GM21367 (cell line): ENCODE data around the gene ECHDC1.
"Not testable (repeated sequence)": the region's sequence is repeated elsewhere in the genome, so short reads cannot be mapped to it uniquely, and the experiment has no call there.

Experiments used
- ATAC-seq: cut with Tn5 transposase; IDR thresholded peaks from one replicate; pipeline ENCODE4 v1.9.1; 2021; ENCODE audit not compliant: unreplicated experiment

The ECHDC1 gene

DNA sequence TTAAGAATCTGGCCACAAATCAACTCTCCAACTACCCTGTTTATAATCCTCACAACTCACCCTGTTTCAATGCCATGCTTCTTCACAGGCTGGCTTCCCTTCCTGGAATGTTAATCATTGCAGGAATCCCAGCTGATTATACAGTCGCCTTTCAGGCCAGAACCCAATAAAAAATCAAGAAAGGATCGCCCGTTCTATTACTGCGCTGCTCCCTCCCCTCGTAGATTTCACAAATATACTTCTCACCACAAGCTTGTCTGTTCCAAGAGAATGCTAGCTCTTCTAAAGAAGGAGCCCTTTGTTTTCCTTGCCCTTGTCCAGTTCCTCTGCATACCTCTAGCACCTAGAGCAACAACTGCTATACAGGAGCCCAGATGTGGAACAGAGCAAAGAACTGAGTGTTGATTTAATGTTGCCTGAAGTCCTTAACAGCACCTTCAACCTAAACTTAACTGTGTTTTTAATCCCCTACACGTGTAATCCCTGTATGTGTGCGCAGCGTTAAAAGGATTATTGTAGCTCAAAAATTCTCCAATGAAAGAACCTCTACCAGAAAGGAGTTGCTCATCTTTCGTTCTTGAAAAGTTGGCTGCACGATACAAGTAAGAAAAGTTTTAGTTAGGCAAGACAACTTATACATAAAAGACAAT lies 988 bp downstream of the ECHDC1 start:
- ATAC-seq, result no peak

- ATAC-seq, result peak; percentile 33
Measured at GRCh38 chr6:127341471-127342202, 1.8 kb downstream of the ECHDC1 start.

DNA sequence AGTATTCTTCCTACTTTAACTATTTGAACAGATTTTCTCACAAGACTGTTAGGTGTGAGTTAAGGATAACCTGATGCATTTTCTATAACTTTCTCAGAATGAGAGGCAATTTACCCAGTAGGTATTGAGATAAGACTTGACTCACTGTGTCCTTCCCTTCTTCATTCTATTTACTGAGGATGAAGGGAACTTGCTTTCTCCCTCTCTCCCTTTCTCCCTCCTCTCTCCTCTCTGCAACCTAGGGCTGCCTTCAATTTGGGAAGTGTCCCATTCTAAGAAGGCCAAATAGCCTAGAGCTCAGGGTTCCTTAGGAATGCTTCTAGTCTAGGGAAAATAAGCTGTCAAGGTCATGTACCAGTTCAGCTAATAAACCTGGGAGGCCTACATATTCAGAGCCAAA lies 3.2 kb downstream of the ECHDC1 start:
- no peak for ATAC-seq

- ATAC-seq, result no peak
Measured at GRCh38 chr6:127338936-127339335, 4.5 kb downstream of the ECHDC1 start.

DNA sequence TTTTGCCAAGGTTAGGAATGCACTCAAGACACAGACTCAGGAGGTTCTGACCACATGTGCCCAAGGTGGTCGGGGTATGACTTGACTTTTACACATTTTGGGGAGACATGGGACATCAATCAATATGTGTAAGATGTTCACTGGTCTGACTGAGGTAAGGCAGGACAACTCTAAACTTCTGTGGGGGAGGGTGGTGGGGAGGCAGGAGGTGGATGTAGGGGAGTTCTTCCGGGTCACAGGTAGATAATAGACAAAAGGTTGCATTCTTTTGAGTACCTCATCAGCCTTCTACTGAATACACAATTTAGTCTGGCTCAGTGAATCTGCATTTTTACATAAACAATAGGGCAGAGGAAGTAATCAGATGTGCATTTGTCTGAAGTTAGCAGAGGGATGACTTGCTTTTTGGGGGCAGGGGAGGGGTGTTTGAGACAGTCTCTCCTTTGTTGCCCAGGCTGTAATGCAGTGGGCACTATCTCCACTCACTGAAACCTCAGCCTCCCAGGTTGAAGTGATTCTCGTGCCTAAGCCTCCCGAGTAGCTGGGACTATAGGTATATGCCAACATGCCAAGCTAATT lies 10.9 kb downstream of the ECHDC1 start:
- ATAC-seq, result no peak

GRCh38 chr6:127331256-127331655 lies 12.2 kb downstream of the ECHDC1 start:
- ATAC-seq, result not testable (repeated sequence)

DNA sequence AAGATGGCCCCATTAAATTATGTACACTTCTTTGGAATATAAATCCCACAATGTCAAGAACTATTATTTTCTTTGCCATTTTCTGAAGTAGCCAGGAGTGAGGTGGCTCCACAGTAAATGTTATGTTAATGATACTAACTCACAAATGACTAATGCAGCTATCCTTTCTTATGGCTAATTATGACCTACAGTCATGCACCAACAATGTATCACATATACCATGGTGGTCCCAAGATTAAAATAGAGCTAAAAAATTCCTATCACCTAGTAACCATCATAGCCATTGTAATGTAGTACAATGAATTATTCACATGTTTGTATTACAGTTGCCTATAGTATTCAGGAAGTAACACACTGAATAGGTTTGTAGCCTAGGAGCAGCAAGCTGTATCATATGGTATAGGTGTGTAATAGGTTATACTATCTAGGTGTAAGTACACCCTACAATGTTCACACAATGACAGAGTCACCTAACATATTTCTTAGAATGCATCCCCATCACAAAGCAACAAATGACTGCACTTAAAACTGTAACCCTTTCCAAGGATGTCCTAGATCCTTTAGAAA lies 15.3 kb downstream of the ECHDC1 start:
- ATAC-seq, result no peak

GRCh38 chr6:127319686-127320085 lies 23.7 kb downstream of the ECHDC1 start:
- ATAC-seq, result no peak

- no peak for ATAC-seq
Measured at GRCh38 chr6:127317388-127318128, 25.9 kb downstream of the ECHDC1 start.

GRCh38 chr6:127305741-127306140 lies 37.7 kb downstream of the ECHDC1 start:
- ATAC-seq, result no peak

DNA sequence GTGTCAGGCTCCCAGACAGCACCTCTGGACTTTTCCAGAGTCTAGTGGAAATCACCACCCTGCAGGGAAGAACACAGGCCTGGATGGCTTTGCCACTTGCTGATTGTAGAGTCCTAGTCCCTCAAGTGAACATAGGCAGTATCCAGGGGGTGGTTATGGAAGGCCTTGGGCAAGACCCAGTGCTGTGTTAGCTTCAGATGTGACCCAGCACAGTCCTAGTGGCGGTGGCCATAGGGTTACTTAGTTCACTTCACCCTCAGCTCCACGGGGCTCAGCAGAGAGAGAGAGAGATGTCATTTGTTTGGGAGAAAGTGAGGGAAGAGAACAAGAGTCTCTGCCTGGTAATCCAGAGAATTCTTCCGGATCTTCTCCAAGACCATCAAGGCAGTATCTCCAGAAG lies 39.5 kb downstream of the ECHDC1 start:
- no peak for ATAC-seq

- peak; percentile 80 for ATAC-seq
Measured at GRCh38 chr6:127302728-127303660, 40.4 kb downstream of the ECHDC1 start.

DNA sequence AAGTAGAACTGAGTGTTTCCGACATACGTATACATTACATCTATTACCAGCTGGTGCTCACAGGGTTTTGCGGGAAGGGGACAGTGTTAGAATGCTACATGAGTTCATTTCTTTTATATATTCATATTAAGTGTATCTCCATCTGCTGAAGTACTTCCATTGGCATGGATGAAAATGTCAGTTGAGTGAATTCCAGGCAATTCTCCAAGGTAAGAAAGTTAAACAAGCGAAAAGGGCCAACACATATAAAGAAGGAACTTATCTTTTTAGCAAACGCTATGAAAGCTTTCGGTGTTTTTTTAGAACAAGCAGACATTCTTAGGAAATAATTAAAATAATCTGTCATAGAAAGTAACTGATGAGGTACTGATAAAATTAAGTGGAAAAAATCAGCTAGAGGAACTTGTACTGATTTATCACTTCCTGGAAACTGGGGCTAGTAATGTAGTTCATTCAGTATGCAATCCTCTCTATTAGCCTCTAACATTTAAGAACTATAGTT lies 42.2 kb downstream of the ECHDC1 start:
- no peak for ATAC-seq

- ATAC-seq, result no peak
Measured at GRCh38 chr6:127300411-127300810, 43.0 kb downstream of the ECHDC1 start.

GRCh38 chr6:127299522-127300240 lies 43.7 kb downstream of the ECHDC1 start:
- ATAC-seq, result no peak

DNA sequence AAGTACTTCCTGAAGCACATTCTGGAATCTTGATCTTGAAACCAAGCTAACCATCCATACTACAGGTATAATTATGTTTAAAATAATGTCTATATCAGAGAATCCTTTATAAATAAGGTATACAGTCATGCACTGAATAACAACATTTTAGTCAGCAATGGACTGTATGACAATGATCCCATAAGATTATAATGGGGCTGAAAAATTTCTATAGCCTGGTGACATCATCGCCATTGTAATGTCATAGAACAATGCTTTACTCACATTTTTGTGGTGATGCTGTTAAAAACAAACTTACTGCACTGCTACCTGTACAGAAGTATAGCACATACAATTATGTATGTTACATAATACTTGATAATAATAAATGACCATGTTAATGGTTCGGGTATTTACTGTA lies 44.9 kb downstream of the ECHDC1 start:
- no peak for ATAC-seq

DNA sequence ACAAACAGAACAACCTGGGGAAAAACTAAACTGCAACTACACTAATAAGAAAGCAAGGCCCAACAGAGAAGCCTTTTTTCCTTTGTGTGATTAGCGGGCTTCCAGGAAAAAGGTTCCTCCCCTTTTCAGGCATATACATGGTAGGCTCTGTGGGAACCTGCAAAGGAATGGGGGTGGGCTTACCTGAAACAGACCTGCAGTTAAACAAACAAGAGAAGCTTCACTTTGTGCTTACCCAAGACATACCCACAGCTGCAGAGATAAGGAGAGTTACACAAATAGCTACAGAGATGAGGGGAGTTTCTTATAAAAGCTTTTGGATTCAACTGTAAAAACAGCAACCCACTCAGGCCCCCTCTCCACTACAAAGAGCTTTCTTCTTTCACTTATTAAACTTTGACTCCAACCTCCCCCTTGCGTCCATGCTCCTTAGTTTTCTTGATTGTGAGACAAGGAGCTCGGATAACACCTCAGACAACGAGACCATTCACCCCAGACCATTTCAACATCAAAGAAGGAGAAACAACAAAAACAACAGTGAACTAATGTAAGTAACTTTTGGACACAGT lies 45.8 kb downstream of the ECHDC1 start:
- ATAC-seq, result no peak

DNA sequence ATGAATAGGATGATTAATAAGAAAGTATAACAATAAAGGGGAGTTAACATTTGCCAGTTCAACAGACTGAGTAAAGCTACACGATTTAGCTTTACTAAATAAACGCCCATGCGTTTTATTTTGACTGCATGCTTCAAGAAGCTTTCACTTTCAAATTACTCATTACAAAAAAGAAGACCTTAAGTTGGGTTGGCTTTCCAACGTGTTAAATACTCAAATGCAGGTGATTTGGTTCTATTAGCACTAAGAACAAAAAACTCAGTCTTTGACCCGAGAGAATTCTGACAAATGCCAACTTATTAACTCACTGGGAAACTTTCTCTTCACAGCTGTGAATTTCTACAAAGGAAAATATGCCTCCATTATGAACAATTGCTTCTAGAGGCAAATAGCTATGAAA lies 51.9 kb downstream of the ECHDC1 start:
- ATAC-seq, result peak; percentile 76
